C4-2B (cell line): ENCODE measurements around the gene NDUFA13.

Source experiments
- H3K27ac ChIP-seq: fragments of 450-650 bp; 2 replicates; pipeline ENCODE4 v1.5.1; 2017
- CTCF ChIP-seq: fragments of 450-650 bp; conservative IDR thresholded peaks from 2 replicates; pipeline ENCODE4 v1.5.1; 2017; ENCODE audit warnings: mild to moderate bottlenecking
- ZFX ChIP-seq: fragments of 450-650 bp; IDR thresholded peaks from 2 replicates; pipeline ENCODE4 v1.6.1; 2017

NDUFA13 gene

GRCh38 chr19:19533841-19534240 is 17.8 kb downstream of the NDUFA13 start:
- TF ChIP-seq CTCF = no peak
- no peak for TF ChIP-seq ZFX
- no peak overlapping the region for H3K27ac ChIP-seq

GRCh38 chr19:19534556-19535265 is 18.7 kb downstream of the NDUFA13 start:
- no peak overlapping the region for H3K27ac ChIP-seq
- TF ChIP-seq ZFX = no peak
- no peak for TF ChIP-seq CTCF

- TF ChIP-seq ZFX = no peak
- no peak for TF ChIP-seq CTCF
- H3K27ac ChIP-seq = no peak overlapping the region
These were observed 19.5 kb downstream of the NDUFA13 start for GRCh38 chr19:19535311-19536191.

- H3K27ac ChIP-seq = no peak overlapping the region
- TF ChIP-seq ZFX = no peak
- TF ChIP-seq CTCF = no peak
These were observed 21.3 kb downstream of the NDUFA13 start for GRCh38 chr19:19537075-19538048.

GRCh38 chr19:19538061-19538784 is 22.2 kb downstream of the NDUFA13 start, which contains the start of gene CILP2:
TSS of gene CILP2 (plus strand) at chr19:19538265. CDS start at chr19:19538350, 85 bp downstream.
- H3K27ac ChIP-seq = no peak within 1 kb of the TSS
- TF ChIP-seq CTCF (no peak), ZFX (no peak)

GRCh38 chr19:19538785-19539166 is 22.8 kb downstream of the NDUFA13 start:
- H3K27ac ChIP-seq = no peak overlapping the region
- TF ChIP-seq CTCF (no peak), ZFX (no peak)
